Activated naive CD4-positive, alpha-beta T cell treated with anti-CD3 and anti-CD28 coated beads, Interleukin-2, amount 10 ng/mL, durations not matched to agents 7 days and 5 days (primary cell): ENCODE results near the gene KRT76.

Source experiments
- CTCF ChIA-PET: fragments of 350-600 bp; sonication (Branson Sonifier 250); formaldehyde crosslinking; loops from one replicate; lab custom pipeline; 2021; ENCODE audit warnings: antibody characterized with exemption; lab: Charles Lee
- DNase-seq: peaks from one replicate; pipeline ENCODE4 v3.0.0-alpha.2; 2020
- H3K27ac Mint-ChIP-seq: one replicate; pipeline ENCODE4 v1.8.0; 2021; ENCODE audit warnings: mild to moderate bottlenecking, moderate library complexity, mixed read lengths
- H3K27me3 Mint-ChIP-seq: one replicate; pipeline ENCODE4 v1.8.0; 2021; ENCODE audit warnings: mild to moderate bottlenecking, mixed read lengths
- H3K36me3 Mint-ChIP-seq: one replicate; pipeline ENCODE4 v1.8.0; 2021; ENCODE audit warnings: mixed read lengths
- H3K4me1 Mint-ChIP-seq: one replicate; pipeline ENCODE4 v1.8.0; 2021; ENCODE audit warnings: mixed read lengths
- H3K4me3 Mint-ChIP-seq: one replicate; pipeline ENCODE4 v1.8.0; 2021; ENCODE audit warnings: mild to moderate bottlenecking, moderate library complexity, mixed read lengths
- H3K9me3 Mint-ChIP-seq: one replicate; pipeline ENCODE4 v1.8.0; 2021; ENCODE audit warnings: mixed read lengths

Gene KRT76

GRCh38 chr12:52776913-52777395, at the start of gene KRT76:
KRT76 (minus strand) TSS chr12:52777345; CDS start chr12:52777291, 54 bp downstream.
- Mint-ChIP-seq H3K36me3 (no peaks in the 10 kb centered on the region), H3K4me3 (no peak within 1 kb of the TSS)

GRCh38 chr12:52825961-52826360, 48.8 kb upstream of the KRT76 start:
- H3K4me1 Mint-ChIP-seq = no peaks in the 10 kb centered on the region
- H3K9me3 Mint-ChIP-seq = no peaks in the 10 kb centered on the region
- DNase-seq = no peak
- CTCF ChIA-PET = no interaction called here
- H3K36me3 Mint-ChIP-seq = no peaks in the 10 kb centered on the region
- H3K4me3 Mint-ChIP-seq = no peak overlapping the region
- no peak overlapping the region for H3K27ac Mint-ChIP-seq
- peaks cover 8% of the 10 kb centered on the region for H3K27me3 Mint-ChIP-seq

More at GRCh38 chr12:52776913-52777395, at the start of gene KRT76:
- Mint-ChIP-seq H3K9me3 (no peaks in the 10 kb centered on the region), H3K27me3 (peaks cover 31% of the 10 kb centered on the region), H3K27ac (no peak within 1 kb of the TSS), H3K4me1 (no peaks in the 10 kb centered on the region)
- CTCF ChIA-PET = interaction anchor here (1.4 kb wide), 1 partner anchor 14 kb away, joined by 3 read pairs; no protein-coding TSS in a partner anchor
- DNase-seq = no peak

- no peaks in the 10 kb centered on the region for H3K9me3 Mint-ChIP-seq
- no peaks in the 10 kb centered on the region for H3K4me1 Mint-ChIP-seq
- H3K36me3 Mint-ChIP-seq = no peaks in the 10 kb centered on the region
- peaks cover 9% of the 10 kb centered on the region for H3K27me3 Mint-ChIP-seq
- CTCF ChIA-PET = no interaction called here
- no peak overlapping the region for H3K27ac Mint-ChIP-seq
- H3K4me3 Mint-ChIP-seq = no peak overlapping the region
- DNase-seq = no peak
Measured at GRCh38 chr12:52824741-52825410, 47.7 kb upstream of the KRT76 start.

GRCh38 chr12:52823761-52824450, 46.8 kb upstream of the KRT76 start:
- CTCF ChIA-PET = no interaction called here
- no peak overlapping the region for H3K4me3 Mint-ChIP-seq
- no peaks in the 10 kb centered on the region for H3K9me3 Mint-ChIP-seq
- no peak for DNase-seq
- no peaks in the 10 kb centered on the region for H3K4me1 Mint-ChIP-seq
- H3K27me3 Mint-ChIP-seq = peaks cover 9% of the 10 kb centered on the region
- no peak overlapping the region for H3K27ac Mint-ChIP-seq
- H3K36me3 Mint-ChIP-seq = no peaks in the 10 kb centered on the region

GRCh38 chr12:52822771-52823510, 45.8 kb upstream of the KRT76 start:
- CTCF ChIA-PET = no interaction called here
- H3K36me3 Mint-ChIP-seq = no peaks in the 10 kb centered on the region
- peaks cover 3% of the 10 kb centered on the region for H3K4me1 Mint-ChIP-seq
- H3K27ac Mint-ChIP-seq = no peak overlapping the region
- no peak overlapping the region for H3K4me3 Mint-ChIP-seq
- no peak for DNase-seq
- H3K27me3 Mint-ChIP-seq = peaks cover 9% of the 10 kb centered on the region
- no peaks in the 10 kb centered on the region for H3K9me3 Mint-ChIP-seq

- peaks cover 8% of the 10 kb centered on the region for H3K27me3 Mint-ChIP-seq
Measured at GRCh38 chr12:52821826-52822660, 44.9 kb upstream of the KRT76 start.

GRCh38 chr12:52821071-52821730, 44.1 kb upstream of the KRT76 start:
- H3K27ac Mint-ChIP-seq = no peak overlapping the region
- CTCF ChIA-PET = no interaction called here
- no peaks in the 10 kb centered on the region for H3K36me3 Mint-ChIP-seq
- no peaks in the 10 kb centered on the region for H3K9me3 Mint-ChIP-seq
- H3K27me3 Mint-ChIP-seq = peaks cover 4% of the 10 kb centered on the region
- no peak for DNase-seq
- H3K4me1 Mint-ChIP-seq = peaks cover 9% of the 10 kb centered on the region
- H3K4me3 Mint-ChIP-seq = no peak overlapping the region

More at GRCh38 chr12:52821826-52822660, 44.9 kb upstream of the KRT76 start:
- Mint-ChIP-seq H3K36me3 (no peaks in the 10 kb centered on the region), H3K4me1 (peaks cover 9% of the 10 kb centered on the region), H3K9me3 (no peaks in the 10 kb centered on the region), H3K4me3 (no peak overlapping the region), H3K27ac (no peak overlapping the region)
- CTCF ChIA-PET = no interaction called here
- DNase-seq = no peak

- no peak for DNase-seq
- Mint-ChIP-seq H3K36me3 (no peaks in the 10 kb centered on the region), H3K27me3 (peaks cover 4% of the 10 kb centered on the region), H3K27ac (no peak overlapping the region), H3K4me3 (no peak overlapping the region), H3K4me1 (peaks cover 9% of the 10 kb centered on the region), H3K9me3 (no peaks in the 10 kb centered on the region)
- CTCF ChIA-PET = no interaction called here
Measured at GRCh38 chr12:52820521-52820920, 43.4 kb upstream of the KRT76 start.

GRCh38 chr12:52819731-52820510, 42.8 kb upstream of the KRT76 start:
- Mint-ChIP-seq H3K9me3 (no peaks in the 10 kb centered on the region), H3K27me3 (peaks cover 4% of the 10 kb centered on the region), H3K27ac (no peak overlapping the region), H3K36me3 (no peaks in the 10 kb centered on the region), H3K4me3 (no peak overlapping the region), H3K4me1 (peaks cover 9% of the 10 kb centered on the region)
- CTCF ChIA-PET = no interaction called here
- no peak for DNase-seq

- DNase-seq = no peak
- H3K9me3 Mint-ChIP-seq = no peaks in the 10 kb centered on the region
- H3K4me1 Mint-ChIP-seq = peaks cover 9% of the 10 kb centered on the region
- CTCF ChIA-PET = no interaction called here
- no peak overlapping the region for H3K27ac Mint-ChIP-seq
- H3K27me3 Mint-ChIP-seq = peaks cover 8% of the 10 kb centered on the region
- H3K36me3 Mint-ChIP-seq = no peaks in the 10 kb centered on the region
- no peak overlapping the region for H3K4me3 Mint-ChIP-seq
Measured at GRCh38 chr12:52818887-52819420, 41.8 kb upstream of the KRT76 start.

- no peak overlapping the region for H3K27ac Mint-ChIP-seq
- no peaks in the 10 kb centered on the region for H3K36me3 Mint-ChIP-seq
- H3K4me3 Mint-ChIP-seq = no peak overlapping the region
- peaks cover 11% of the 10 kb centered on the region for H3K27me3 Mint-ChIP-seq
- H3K4me1 Mint-ChIP-seq = peaks cover 9% of the 10 kb centered on the region
- DNase-seq = no peak
- H3K9me3 Mint-ChIP-seq = no peaks in the 10 kb centered on the region
- CTCF ChIA-PET = interaction anchor here (1.4 kb wide), 1 partner anchor 61 kb away, joined by 4 read pairs; no protein-coding TSS in a partner anchor
Measured at GRCh38 chr12:52818388-52818787, 41.2 kb upstream of the KRT76 start.

GRCh38 chr12:52817699-52818238, 40.6 kb upstream of the KRT76 start:
- CTCF ChIA-PET = interaction anchor here (1.4 kb wide), 1 partner anchor 62 kb away, joined by 4 read pairs; no protein-coding TSS in a partner anchor
- Mint-ChIP-seq H3K27ac (no peak overlapping the region), H3K9me3 (no peaks in the 10 kb centered on the region), H3K36me3 (no peaks in the 10 kb centered on the region), H3K4me3 (no peak overlapping the region), H3K27me3 (peaks cover 12% of the 10 kb centered on the region), H3K4me1 (peaks cover 9% of the 10 kb centered on the region)
- DNase-seq = no peak
